NCI-H524 treated with DMSO at 0.1 percent for 48 hours (cell line): ENCODE results near the gene BOLL.
"Not testable (repeated sequence)": the region's sequence is repeated elsewhere in the genome, so short reads cannot be mapped to it uniquely, and the experiment has no call there.

Experiments
- DNase-seq: peaks from one replicate; lab custom pipeline; 2025; lab: John Stamatoyannopoulos, UW

Gene BOLL

DNA sequence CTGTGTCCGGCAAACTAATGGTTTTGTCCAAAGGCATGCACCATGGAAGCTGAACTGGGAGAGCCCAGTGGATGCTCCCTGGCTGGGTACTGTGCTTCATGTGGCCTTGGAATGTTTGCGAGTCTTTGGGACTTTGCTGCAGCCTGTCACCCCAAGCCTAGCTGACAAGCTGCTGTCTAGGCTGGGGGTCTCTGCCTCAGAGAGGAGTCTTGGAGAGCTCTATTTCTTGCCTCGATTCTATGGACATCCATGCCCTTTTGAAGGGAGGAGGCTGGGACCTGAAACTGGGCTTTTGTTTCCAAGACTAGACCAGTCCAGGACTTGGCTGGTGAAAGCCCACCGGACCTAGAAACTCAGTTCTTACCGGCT lies 78.3 kb downstream of the BOLL start:
- DNase-seq = no peak

- DNase-seq = no peak
Measured at GRCh38 chr2:197705912-197706838, 78.9 kb downstream of the BOLL start.

GRCh38 chr2:197705121-197705911 lies 79.8 kb downstream of the BOLL start, which contains the start of gene MARS2:
TSS of gene MARS2 (plus strand) at chr2:197705369. CDS start at chr2:197705406, 37 bp downstream.
- peak; percentile 26 for DNase-seq

DNA sequence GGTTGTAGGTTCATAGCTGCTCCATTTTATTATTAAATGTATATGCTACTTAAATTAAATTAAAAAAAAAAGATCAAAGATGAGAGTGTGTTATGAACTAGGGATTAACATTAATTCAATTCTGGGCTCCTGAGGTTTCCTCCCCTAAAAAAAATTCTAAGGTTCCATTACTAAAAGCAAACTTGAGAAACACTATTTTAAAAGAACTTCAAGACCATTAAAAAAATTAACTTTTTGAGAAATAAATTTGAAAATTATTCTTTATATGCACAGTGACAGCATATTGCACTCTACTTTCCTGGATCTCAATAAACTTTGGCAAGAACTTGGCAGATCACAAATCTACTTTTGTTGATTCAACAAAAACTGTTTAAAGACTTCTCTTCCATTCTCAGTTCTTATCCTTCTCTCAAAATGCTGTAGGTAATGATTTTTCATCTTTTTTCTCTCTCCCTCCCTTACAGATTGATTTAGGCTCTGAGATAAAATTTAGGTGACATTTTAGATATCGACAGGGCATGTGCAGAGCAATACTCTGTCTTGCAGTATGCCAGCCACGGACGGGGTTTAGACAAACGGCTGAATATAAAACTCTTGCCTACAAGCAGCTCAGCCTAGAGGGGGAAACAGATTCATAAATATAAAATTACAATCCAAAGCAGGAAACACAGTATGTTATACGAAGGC lies 80.5 kb downstream of the BOLL start:
- no peak for DNase-seq

DNA sequence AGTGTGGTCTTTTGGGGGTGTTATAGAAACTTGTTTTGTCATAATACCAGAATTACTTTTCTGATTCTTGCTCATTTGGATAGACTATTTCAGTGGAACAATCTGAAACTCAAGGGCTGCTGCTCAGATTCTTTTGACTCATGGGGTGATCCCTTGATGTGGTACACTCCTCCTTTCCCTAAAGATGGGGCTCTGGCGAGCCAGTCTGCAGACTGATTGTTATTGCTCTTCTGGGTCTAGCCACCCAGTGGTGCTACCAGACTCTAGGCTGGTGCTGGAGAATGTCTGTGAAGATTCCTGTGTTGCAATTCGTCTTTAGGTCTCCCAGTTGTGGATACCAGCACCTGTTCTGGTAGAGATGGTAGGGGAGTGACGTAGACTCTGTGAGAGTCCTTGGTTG lies 84.2 kb downstream of the BOLL start:
- DNase-seq = no peak

DNA sequence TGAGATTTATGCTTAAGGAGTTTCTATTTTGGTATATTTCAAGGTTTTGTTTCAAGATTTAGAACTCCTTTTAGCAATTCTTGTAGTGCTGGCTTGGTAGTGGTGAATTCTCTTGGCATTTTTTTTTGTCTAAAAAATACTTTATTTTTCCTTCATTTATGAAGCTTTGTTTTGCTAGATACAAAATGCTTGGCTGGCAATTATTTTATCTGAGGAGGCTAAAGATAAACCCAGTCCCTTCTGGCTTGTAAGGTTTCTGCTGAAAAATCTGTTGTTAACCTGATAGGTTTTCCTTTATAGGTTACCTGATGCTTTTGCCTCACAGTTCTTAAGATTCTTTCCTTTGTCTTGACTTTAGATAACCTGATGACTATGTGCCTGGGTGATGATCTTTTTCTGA lies 85.4 kb downstream of the BOLL start:
- not testable (repeated sequence) for DNase-seq

DNA sequence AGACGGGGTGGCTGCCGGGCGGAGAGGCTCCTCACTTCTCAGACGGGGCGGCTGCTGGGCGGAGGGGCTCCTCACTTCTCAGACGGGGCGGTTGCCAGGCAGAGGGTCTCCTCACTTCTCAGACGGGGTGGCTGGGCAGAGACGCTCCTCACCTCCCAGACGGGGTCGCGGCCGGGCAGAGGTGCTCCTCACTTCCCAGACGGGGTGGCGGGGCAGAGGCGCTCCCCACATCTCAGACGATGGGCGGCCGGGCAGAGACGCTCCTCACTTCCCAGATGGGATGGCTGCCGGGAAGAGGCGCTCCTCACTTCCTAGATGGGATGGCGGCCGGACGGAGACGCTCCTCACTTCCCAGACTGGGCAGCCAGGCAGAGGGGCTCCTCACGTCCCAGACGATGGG lies 88.5 kb downstream of the BOLL start:
- not testable (repeated sequence) for DNase-seq

- DNase-seq = not testable (repeated sequence)
Measured at GRCh38 chr2:197695971-197696370, 89.1 kb downstream of the BOLL start.

DNA sequence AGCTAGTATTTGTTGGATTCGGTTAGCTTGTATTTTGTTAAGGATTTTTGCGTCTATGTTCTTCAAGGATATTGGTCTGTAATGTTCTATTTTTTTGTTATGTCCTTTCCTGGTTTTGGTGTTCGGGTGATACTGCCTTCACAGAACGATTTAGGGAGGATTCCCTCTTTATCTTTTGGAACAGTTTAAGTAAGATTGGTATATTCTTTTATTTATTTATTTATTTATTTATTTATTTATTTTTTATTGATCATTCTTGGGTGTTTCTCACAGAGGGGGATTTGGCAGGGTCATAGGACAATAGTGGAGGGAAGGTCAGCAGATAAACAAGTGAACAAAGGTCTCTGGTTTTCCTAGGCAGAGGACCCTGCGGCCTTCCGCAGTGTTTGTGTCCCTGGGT lies 89.9 kb downstream of the BOLL start:
- DNase-seq = not testable (repeated sequence)

GRCh38 chr2:197677483-197677882 lies 107.6 kb downstream of the BOLL start:
- DNase-seq = no peak

DNA sequence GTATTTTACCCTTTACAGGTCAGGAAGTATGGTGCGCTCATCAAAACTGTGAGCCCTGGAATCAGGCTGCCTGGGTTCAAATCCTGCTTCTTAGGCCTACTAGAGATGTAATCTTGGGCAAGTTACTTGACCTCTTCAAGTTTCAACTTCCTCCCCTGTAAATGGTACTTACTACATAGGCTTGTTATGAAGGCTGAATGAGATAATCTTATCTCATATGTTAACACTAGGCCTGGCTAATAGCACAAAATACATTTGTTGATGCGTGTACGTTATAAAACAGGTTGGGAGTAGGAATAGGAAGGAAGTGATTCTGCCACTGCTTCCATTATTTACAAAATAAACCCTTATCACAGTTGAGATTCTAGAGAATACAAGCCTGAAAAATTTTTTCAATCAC lies 108.1 kb downstream of the BOLL start:
- no peak for DNase-seq
